D721Med (cell line): ENCODE measurements around the gene NPLOC4.
A peak's percentile ranks its signal among the peaks of the same experiment; 100 is the strongest.

Experiments used
- DNase-seq: peaks from one replicate; pipeline ENCODE4 v3.0.0; 2011; ENCODE audit warnings: low spot score; ENCODE audit not compliant: insufficient read length
- FAIRE-seq: peaks from 2 replicates; lab custom pipeline; 2011; peaks lifted over from hg19 to GRCh38; lab: Jason Lieb, UNC
- CTCF ChIP-seq: IDR thresholded peaks from 2 replicates; pipeline ENCODE4 v1.5.1; 2012; ENCODE audit warnings: mild to moderate bottlenecking, control low read depth; ENCODE audit not compliant: insufficient read depth; ENCODE audit errors: missing control alignments

The NPLOC4 gene

GRCh38 chr17:81664051-81664470, 27.1 kb upstream of the NPLOC4 start:
- DNase-seq (no peak), FAIRE-seq (no peak)
- no peak for TF ChIP-seq CTCF

GRCh38 chr17:81662002-81662401, 25.1 kb upstream of the NPLOC4 start:
- no peak for FAIRE-seq
- no peak for TF ChIP-seq CTCF
- no peak for DNase-seq

- FAIRE-seq (no peak), DNase-seq (no peak)
- TF ChIP-seq CTCF = no peak
Observed at GRCh38 chr17:81660441-81660840, 23.5 kb upstream of the NPLOC4 start.

- DNase-seq (no peak), FAIRE-seq (no peak)
- TF ChIP-seq CTCF = no peak
Observed at GRCh38 chr17:81659038-81659437, 22.1 kb upstream of the NPLOC4 start.

GRCh38 chr17:81656835-81657234, 19.9 kb upstream of the NPLOC4 start:
- FAIRE-seq (no peak), DNase-seq (no peak)
- TF ChIP-seq CTCF = no peak

- no peak for TF ChIP-seq CTCF
- FAIRE-seq (no peak), DNase-seq (no peak)
Observed at GRCh38 chr17:81656118-81656743, 19.3 kb upstream of the NPLOC4 start, which contains the start of gene PDE6G. Gene PDE6G, minus strand, starts transcription at chr17:81656542. Its CDS starts 3,237 bp downstream, at chr17:81653305.

GRCh38 chr17:81655378-81656117, 18.6 kb upstream of the NPLOC4 start:
- DNase-seq (peak; percentile 98), FAIRE-seq (no peak)
- TF ChIP-seq CTCF = no peak
